HG03432 (cell line): ENCODE measurements around the gene SLBP.
A peak's percentile ranks its signal among the peaks of the same experiment; 100 is the strongest.

ENCODE experiments used
- ATAC-seq: cut with Tn5 transposase; IDR thresholded peaks from one replicate; pipeline ENCODE4 v1.9.1; 2021; ENCODE audit warnings: mild to moderate bottlenecking, moderate library complexity; ENCODE audit not compliant: unreplicated experiment

Gene SLBP

GRCh38 chr4:1712216-1713002, at the start of gene SLBP:
Gene SLBP (minus strand): TSS chr4:1712319. CDS start chr4:1712188, 131 bp downstream.
- peak; percentile 77 for ATAC-seq

DNA sequence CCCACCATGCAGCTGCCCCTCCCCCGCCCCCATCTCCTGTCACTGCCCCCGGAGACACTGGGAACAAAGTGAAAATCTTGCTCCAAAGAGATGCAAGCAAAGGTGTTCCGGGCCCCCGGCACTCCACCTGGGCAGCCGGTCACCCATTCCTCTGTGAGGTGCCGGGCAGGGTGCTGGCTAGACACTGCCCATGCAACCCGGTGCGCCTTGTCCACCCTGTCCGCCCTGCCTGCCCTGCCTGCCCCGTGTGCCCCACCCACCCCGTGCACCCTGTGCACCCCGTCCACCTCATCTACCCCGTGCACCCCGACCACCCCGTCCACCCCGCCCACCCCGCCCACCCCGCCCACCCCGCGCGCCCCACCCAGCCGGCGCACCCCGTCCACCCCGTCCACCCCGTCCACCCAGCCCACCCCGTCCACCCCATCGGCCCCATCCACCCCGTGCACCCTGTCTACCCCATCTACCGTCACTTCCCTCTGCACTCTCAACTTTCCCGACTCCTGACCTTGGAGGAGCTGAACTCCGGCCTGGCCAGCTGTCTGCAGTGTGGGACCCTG, 49.1 kb upstream of the SLBP start:
- no peak for ATAC-seq

DNA sequence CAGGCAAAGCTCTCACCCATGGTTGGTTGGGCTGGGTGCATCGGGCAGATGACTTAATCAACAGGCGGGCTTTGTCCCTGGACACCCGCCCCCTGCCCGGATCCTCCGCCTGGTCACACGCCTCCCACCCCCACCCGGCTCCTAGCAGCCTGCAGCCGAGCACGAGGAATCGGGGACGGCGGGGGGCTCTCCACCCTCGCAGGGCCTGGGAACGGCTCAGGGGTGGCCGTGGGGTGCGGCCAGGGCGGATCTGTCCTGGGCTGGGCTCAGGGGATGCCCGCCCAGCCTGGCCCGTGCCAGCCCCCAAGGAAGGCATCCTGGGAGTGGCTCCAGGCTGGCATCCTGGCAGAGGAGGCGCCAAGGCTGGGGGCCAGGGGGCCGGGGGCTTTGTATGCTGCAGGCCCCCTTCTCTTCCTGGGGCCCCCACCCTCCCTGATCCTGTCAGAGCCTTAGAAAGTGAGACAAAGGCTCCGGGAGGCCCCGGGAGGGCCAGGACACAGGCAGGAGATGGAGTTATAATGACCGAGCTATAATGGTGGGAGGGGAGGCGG, 48.5 kb upstream of the SLBP start:
- no peak for ATAC-seq

- ATAC-seq = no peak
Measured at GRCh38 chr4:1759818-1760223, 47.7 kb upstream of the SLBP start.

- ATAC-seq = no peak
Measured at GRCh38 chr4:1759170-1759817, 47.2 kb upstream of the SLBP start.

DNA sequence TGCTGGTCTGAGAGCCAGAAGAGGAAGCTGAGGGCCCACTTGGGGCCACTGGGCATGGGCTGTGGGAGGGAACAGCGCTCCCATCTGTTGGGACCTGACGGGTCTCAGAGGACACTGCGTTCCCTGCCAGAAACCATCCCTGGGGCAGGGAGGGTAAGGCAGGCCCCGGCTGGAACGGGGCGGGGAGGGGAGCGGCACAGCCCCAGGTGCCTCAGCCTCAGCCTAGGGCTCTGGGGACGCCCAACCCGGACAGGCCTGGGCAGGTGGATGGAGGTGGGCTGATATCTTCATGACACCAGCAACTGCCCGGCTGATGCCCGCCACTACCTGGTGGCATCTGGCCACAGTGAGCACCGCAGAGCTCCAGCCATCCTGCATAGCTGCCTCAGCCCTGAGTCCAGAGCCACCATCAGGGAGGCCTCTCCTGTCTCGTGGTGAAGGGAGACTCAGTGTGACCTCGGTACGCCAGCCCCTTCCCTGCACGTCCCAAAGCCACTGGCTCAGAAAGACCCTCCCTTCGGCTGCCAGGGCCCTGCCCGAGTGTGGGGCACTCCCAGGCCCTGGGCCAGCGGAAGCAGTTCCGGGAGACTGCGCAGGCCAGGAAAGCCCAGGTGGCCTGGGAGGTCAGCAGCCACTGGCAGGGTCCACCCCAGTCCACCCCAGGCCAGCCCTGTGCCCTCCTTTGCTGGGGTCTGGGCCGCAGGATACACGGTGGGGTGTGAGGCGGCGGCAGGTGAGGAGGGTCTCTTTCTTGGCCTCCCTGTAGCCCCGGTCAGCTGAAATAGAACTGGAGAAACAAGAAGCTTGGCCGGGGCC, 46.4 kb upstream of the SLBP start:
- ATAC-seq = no peak

- ATAC-seq = no peak
Measured at GRCh38 chr4:1757836-1758235, 45.7 kb upstream of the SLBP start.

- ATAC-seq = no peak
Measured at GRCh38 chr4:1756893-1757779, 45.0 kb upstream of the SLBP start.

DNA sequence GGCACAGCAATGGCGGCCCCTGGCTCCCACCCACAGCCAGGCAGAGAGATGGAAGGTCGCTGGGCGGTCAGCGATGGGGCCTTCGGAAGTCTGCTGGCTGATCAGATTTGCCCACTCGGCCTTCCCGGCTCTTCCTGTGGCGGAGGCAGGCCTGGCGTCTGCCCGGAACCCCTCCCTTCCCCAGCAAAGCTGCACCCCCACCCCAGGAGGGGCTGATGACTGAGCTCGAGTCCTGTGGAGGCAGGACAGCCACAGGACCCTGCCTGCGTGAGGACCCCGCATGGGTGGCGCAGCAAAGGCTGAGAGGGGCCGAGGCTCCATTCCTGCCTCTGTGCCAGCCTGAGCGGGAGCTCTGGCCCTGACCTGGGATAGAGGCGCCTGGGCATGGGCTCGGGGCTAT, 44.0 kb upstream of the SLBP start:
- no peak for ATAC-seq

DNA sequence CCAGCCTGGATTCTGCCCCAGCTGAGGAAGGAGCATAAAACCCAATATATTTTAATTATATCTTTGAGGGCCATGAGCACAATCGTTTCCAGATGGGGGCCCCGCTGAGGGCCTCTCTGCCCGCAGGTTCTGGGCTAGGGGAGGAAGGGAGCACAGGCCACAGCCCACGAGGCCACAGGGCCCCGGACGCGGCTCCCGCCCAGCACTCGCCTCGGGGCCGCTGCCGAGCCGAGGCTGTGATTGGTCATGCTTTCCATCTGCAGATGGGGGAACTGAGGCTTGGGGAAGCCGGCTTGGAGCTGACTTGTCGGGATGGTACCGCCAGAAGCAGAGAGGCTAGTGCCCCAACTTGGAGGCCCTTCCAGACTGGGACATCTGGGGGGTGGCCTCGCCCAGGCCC, 43.2 kb upstream of the SLBP start:
- no peak for ATAC-seq

- ATAC-seq = no peak
Measured at GRCh38 chr4:1754336-1754735, 42.2 kb upstream of the SLBP start.

DNA sequence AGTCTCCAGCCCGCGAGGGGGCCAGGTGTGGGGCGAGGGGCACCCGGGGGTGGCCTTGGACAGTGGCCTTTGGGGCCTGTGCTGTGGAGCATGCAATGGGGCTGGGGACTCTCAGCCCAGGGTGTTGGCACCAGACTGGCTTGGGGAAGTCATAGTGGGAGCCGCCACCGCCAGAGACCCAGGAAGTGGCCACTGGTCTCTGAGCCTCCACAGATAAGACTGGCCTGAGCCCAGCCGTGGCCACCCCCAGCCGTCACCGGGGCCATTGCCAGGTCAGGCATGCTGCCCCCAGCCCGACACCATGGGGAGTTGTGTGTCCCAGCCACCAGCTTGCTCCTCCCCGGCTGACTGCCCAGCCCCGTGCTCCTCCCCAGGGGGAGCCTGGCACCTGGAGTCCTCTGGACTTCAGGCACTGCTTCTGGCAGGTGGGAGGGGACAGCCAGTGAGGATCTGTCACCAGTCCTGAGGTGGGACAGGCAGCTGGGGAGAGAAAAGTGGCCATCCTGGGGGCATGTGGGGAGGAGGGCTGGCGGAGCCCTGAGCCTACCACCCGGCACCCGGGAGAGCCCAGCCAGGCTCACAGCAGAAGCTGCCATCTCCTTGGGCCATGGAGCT, 41.7 kb upstream of the SLBP start:
- no peak for ATAC-seq

DNA sequence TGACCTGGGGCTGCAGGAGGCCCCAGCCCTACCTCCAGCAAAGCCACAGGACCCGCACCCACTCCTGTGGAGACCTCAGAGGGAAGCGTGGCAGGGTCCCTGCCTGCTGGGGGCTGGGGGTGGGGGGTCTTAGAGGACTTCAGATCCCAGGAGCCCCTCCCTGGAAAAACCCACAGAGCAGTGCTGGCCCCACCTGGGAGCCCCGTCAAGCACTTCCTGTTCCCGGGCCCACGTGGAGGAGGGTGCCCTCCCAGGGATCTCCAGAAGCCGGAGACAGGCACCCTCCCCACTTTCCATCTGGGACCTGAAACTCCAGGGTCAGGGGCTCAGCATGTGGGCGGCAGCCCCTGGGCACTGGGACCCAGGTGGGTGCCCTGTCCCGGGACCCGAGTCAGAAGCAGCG, 41.2 kb upstream of the SLBP start:
- ATAC-seq = no peak

DNA sequence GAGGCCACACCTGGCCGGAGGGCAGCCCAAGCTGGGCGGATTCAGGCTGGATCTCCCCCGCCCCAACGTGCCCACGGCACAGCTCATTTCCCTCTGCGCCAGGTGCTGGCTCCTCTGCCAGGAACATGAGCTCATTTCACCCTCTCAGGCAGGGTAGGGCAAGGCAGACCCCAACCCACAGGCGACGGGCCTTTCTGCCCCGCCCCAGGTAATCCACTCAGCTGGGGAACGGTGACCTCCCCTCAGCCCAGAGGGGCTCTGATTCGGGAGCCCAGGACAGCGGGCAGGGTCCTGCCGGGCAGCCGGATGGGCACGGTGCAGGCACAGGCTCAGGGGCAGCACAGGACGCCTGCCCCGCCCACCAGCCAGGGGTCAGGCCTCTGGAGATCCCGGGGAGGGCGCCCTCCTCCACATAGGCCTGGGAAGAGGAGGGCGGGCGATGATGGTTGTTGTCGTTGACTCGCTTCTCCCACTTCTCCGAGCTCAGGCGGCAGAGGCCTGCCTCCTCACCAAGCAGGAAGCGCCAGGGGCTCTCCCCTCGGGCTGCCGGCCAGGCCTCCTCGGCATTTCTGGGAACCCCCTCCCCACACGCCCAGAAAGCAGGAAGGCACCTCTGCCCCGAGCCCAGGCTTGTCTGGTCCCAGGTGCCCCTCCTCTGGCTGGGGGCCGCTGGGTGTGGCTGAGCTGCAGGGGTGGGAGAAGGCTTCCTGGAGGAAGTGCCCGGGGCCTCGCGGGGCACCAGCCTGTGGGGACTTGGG, 40.3 kb upstream of the SLBP start:
- ATAC-seq = no peak

- no peak for ATAC-seq
Measured at GRCh38 chr4:1751919-1752283, 39.8 kb upstream of the SLBP start.

DNA sequence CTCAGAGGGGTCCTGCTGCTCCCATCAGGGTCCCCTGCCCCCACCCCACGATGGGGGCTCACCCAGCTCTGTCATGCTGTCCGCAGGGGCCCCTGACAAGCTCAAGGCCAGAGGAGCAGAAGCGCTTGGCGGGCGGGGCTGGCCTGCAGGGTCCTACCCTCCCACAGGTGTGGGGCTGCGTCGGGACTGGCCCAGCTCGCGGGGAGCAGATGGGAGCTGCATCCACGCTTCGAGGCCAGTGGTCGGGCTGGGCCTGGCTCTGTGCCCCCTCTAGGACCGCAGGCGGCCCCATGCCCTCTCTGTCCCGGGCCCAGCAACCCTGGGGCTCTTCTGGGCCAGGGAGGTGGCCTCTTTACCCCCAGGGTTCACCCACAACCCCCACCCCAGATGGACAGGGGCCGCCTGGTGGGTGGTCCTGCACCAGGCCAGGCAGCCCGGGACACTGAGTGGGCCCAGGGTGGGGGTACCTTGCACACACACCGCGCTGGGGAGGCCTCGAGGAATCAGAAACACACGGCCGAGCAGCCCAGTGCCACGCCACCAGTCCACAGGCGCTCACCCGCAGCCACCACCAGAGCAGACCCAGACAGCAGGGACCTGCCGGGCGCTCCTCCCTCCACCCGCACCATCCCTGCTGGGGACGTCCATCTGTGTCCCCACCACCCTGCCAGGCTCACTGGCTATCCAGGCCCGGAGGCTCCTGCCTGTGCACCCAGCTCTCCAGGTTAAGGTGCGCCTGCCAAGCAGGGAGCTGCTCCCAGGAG, 39.2 kb upstream of the SLBP start:
- no peak for ATAC-seq

DNA sequence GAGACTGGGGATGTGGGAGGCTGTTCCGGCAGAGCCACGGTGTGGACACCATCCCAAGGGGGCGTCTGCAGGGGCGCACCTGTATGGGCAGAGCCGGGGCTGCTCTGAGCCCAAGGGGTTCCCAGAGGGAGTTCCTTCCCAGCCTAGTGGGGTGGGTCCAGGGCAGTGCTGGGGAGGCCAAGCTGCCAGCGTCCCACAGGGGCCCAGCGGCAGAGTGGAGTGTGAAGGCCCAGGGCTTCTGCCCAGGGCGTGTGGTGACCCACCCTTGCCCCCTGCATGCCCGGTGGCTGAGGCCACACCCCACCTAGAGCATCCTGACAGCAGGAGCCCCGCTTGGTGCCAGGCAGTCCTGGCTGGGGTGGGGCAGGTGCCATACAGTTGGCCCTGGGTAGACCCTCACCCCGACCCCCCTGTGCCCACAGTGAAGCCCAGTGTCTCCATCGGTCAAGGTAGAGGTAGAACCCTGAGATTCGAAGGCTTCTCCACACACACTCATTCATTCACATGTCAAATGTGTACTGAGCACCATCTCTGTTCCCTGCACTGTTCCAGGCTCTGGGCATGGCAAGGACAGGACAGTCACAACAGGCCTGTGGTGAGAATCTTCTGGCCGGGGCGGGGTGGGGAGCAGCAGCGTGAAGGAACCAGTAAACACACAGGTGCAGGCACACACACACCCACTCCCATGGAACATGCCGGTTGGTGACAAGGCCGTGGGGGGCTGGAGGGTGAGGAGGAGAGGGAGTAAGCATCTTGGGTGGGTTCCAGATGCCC, 38.4 kb upstream of the SLBP start:
- no peak for ATAC-seq

DNA sequence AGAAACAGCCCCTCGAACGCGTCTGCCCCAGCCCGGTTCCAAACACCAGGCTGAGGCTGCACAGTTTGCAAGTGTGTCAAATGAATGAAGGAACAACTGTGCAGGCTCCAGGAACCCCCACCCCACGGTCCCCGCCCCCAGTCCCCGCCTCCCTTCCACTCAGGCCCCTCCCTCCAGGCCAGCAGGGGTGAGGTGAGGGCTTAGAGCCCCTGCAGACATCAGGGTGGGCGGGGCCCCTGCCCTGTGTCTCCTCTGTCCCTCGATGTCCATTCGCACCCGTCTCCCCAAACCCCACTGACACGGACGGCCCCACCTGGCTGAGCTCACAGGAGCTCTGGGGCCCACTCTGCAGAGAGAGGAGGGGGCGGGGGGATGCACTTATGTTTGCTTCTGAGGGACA, 37.7 kb upstream of the SLBP start:
- no peak for ATAC-seq
